ENCODE results near the gene TMEM208. TPM values are rescaled to one million over a fixed set of nuclear protein-coding genes. Genes with fewer than 3 reads are reported as not detected.

The TMEM208 gene
- polyA plus RNA-seq, 2 of the 4 experiments (the other 2 are of a cell fraction) = 73.5 to 114 TPM

GRCh38 chr16:67191995-67192681 is 34.8 kb upstream of the TMEM208 start, which contains the start of gene E2F4:
TSS of gene E2F4 (plus strand) at chr16:67192155. CDS start at chr16:67192228, 73 bp downstream.
- peak within 1 kb of the TSS; percentile 97 for H3K27ac ChIP-seq
- TF ChIP-seq ELK1 (IDR thresholded peaks at IDR 0.05; ENCODE audit: low read depth, low read length) = 0 out of 2 replicates have a peak, but pooled peaks have one; percentile 61
- TF ChIP-seq ATOH8 (CRISPR knock-in tag; IDR thresholded peaks at IDR 0.05; ENCODE audit: low read depth) = no peak
- TF ChIP-seq EP300 (IDR thresholded peaks at IDR 0.05) = no peak
- peak; percentile 89 for TF ChIP-seq BCL3 (IDR thresholded peaks at IDR 0.05)
- TF ChIP-seq KDM5A (IDR thresholded peaks at IDR 0.05) = peak; percentile 77
- peak; percentile 71 for TF ChIP-seq POLR2A (IDR thresholded peaks at IDR 0.05; ENCODE audit: low read length)
- TF ChIP-seq CBX8 (IDR thresholded peaks at IDR 0.05) = no peak
- peak; percentile 47 for TF ChIP-seq MAX (IDR thresholded peaks at IDR 0.05)
- TF ChIP-seq KDM1A (IDR thresholded peaks at IDR 0.05; ENCODE audit: low read depth) = no peak
- TF ChIP-seq REST (IDR thresholded peaks at IDR 0.05) = peak; percentile 35; the same call in 1 of the 2 replicates
- no peak for TF ChIP-seq CHD4 (IDR thresholded peaks at IDR 0.05; ENCODE audit: borderline replicate concordance)
- peak; percentile 75 for TF ChIP-seq BHLHE40 (IDR thresholded peaks at IDR 0.05; ENCODE audit: low read depth, low read length)
- no peak for TF ChIP-seq FOSL2 (IDR thresholded peaks at IDR 0.05)
- TF ChIP-seq FOSL2 (CRISPR knock-in tag; IDR thresholded peaks at IDR 0.05) = 0 out of 2 replicates have a peak, but pooled peaks have one; percentile 5
- TF ChIP-seq MAFK (IDR thresholded peaks at IDR 0.05; ENCODE audit: partially characterized antibody) = no peak
- TF ChIP-seq PHF8 (IDR thresholded peaks at IDR 0.05; ENCODE audit: borderline replicate concordance, low read depth) = peak; percentile 77
- 0 out of 2 replicates have a peak, but pooled peaks have one; percentile 3 for TF ChIP-seq GATA3 (IDR thresholded peaks at IDR 0.05; ENCODE audit: borderline replicate concordance)
- TF ChIP-seq HOXA7 (CRISPR knock-in tag; IDR thresholded peaks at IDR 0.05) = no peak
- TF ChIP-seq NFE2L2 (conservative IDR thresholded peaks at IDR 0.05; ENCODE audit: low read length) = no peak
- TF ChIP-seq JUN (IDR thresholded peaks at IDR 0.05) = peak; percentile 38 to 94
- peak; percentile 70 for TF ChIP-seq MYC (IDR thresholded peaks at IDR 0.05; ENCODE audit: borderline replicate concordance, low read length)
- no peak for TF ChIP-seq ZC3H11A (IDR thresholded peaks at IDR 0.05)
- no peak for TF ChIP-seq EHMT2 (IDR thresholded peaks at IDR 0.05; ENCODE audit: low read depth)
- 0 out of 2 replicates have a peak, but pooled peaks have one; percentile 7 for TF ChIP-seq PBX3 (IDR thresholded peaks at IDR 0.05)
- H3K4me1 ChIP-seq = peaks cover 16% of the 10 kb centered on the region
- ATAC-seq (peak; percentile 96 to 98), FAIRE-seq (no peak), DNase-seq (ENCODE audit: low read depth in 1 of 2, low spot score in 1 of 2) (peak; percentile 90 to 92)
- no peaks in the 10 kb centered on the region for H3K9me3 ChIP-seq
- WGBS (ENCODE audit: missing lambda C conversion rate) = under 1% methylated on average over 42 of the region's 54 CpGs
- POLR2A ChIA-PET = interaction anchor here (0.8 to 1.8 kb wide), 2 partner anchors 35 to 52 kb away, joined by 3 to 6 read pairs; partner anchors contain the start of gene TMEM208
- H3K4me3 ChIP-seq = peak within 1 kb of the TSS; percentile 95
- CTCF ChIA-PET = interaction anchor here (0.6 to 10.3 kb wide), 7 partner anchors 12 to 274 kb away, joined by 3 to 105 read pairs (median 4); no protein-coding TSS in a partner anchor
- peak within 1 kb of the TSS; percentile 82 for H3K4me2 ChIP-seq

All from A549 (cell line).